Lung (tissue), 12 donors: ENCODE results near the gene NBAS. TPM values are rescaled to one million over a fixed set of nuclear protein-coding genes. Genes with fewer than 3 reads are reported as not detected.

Experiments used
- ATAC-seq: fragments of 200-7000 bp; cut with Tn5 transposase; one replicate; pipeline ENCODE4 v1.9.1; 2020; ENCODE audit warnings: moderate number of reproducible peaks; ENCODE audit not compliant: insufficient read depth, low FRiP score
- DNase-seq, 3 donors: peaks; one replicate each; pipeline ENCODE4 v3.0.0-alpha.2; 2013 to 2017
- H3K27ac ChIP-seq, 2 donors: one replicate each; pipeline ENCODE4 v1.5.1; 2013; ENCODE audit warnings: mild to moderate bottlenecking in 2 of 2, moderate library complexity in 2 of 2, control low read depth in 1 of 2, inconsistent platforms in 1 of 2, low read depth in 1 of 2, low read length in 1 of 2
- H3K27me3 ChIP-seq, 3 donors: one replicate each; pipeline ENCODE4 v1.5.1; 2013; ENCODE audit warnings: low read length in 2 of 3; ENCODE audit not compliant: control insufficient read depth in 3 of 3, insufficient read depth in 3 of 3
- H3K36me3 ChIP-seq, 4 donors: one replicate each; pipeline ENCODE4 v1.5.1; 2013; ENCODE audit warnings: low read length in 4 of 4, mild to moderate bottlenecking in 1 of 4, moderate library complexity in 1 of 4; ENCODE audit not compliant: control insufficient read depth in 4 of 4, insufficient read depth in 4 of 4
- H3K4me1 ChIP-seq, 5 donors: one replicate each; pipeline ENCODE4 v1.5.1; 2013; ENCODE audit warnings: low read length in 5 of 5, mild to moderate bottlenecking in 2 of 5, moderate library complexity in 1 of 5; ENCODE audit not compliant: control insufficient read depth in 5 of 5, insufficient read depth in 5 of 5
- H3K4me3 ChIP-seq: one replicate; pipeline ENCODE4 v1.5.1; 2013; ENCODE audit warnings: mild to moderate bottlenecking, control low read depth, moderate library complexity
- H3K9ac ChIP-seq, 2 donors: one replicate each; pipeline ENCODE4 v1.5.1; 2013; ENCODE audit warnings: low read length in 2 of 2, control low read depth in 1 of 2; ENCODE audit not compliant: insufficient read depth in 1 of 2
- H3K9me3 ChIP-seq, 4 donors: one replicate each; pipeline ENCODE4 v1.5.1; 2013; ENCODE audit warnings: low read length in 3 of 4, mild to moderate bottlenecking in 1 of 4, moderate library complexity in 1 of 4; ENCODE audit not compliant: control insufficient read depth in 4 of 4, insufficient read depth in 3 of 4
- CTCF ChIP-seq: IDR thresholded peaks from 2 replicates; pipeline ENCODE4 v1.5.1; 2012; ENCODE audit warnings: mild to moderate bottlenecking; ENCODE audit errors: control extremely low read depth, extremely low read depth
- WGBS, 2 donors: extraction: QIAGEN DNeasy Blood & Tissue Kit; methylation state at CpG; one replicate each; pipeline ENCODE4 v1.1.7; 2013; 5-methylcytosine and 5-hydroxymethylcytosine counted together
- polyA plus RNA-seq, 2 donors: library from polyadenylated mRNA; stranded (reverse); fragments of 200-250 nt; gene quantifications; one replicate each; pipeline ENCODE4 v1.2.1, GENCODE V29; 2013
- total RNA-seq, 2 donors: library from RNA; depleted of rRNA in 1 of 2; stranded (reverse); fragments of >200 nt in 1 of 2; gene quantifications; one replicate each; pipeline ENCODE4 v1.2.1, GENCODE V29; 2014 to 2021
- donor health status: control.
- donor health status: control.
- donor health status: Bipolar disorder and iron deficiency.
- donor health status: healthy.
- donor health status: DM: yes; HTN: yes; CAD: no.

The NBAS gene
- total and polyA plus RNA-seq, 4 donors, result 15.6 to 61.3 (median 35.4) TPM

DNA sequence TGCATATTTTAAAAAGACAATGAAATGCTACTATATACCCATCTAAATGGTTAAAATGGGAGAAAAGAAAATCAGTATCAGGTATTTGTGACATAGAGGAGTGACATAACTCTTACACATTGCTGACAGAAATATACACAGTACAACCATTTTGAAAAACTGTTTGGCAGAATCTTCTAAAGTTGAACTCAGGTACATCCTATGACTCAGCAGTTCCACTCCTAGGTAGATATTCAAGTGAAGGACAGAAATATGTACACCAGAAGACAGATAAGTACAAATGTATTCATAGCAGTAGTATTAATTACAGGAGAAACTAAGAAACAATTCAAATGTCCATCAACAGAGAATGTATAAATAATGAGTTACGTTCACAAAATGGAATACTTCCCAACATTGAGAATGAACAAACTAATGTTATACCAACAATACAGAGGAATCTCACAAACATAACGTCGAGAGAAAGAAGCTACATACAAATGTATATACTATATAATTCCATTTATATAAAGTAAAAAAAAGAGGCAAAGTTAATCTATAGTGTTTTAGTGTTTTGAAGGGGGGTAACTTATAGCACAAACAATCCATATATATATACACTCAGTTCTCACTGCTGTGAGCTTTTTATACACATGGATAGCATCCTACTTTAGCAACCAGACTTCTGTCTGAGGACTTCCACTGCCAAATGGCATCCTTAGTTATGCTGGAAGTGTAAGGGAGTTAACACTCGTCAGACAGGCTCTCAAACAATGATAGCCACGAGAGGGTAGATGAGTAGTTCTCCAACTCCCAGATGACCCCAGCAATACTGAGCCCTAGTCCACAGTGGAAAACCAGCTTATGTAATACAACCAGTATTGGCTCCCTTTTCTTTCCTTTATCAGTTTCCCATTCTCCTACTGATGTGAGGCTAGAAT lies 172.5 kb downstream of the NBAS start:
- Histone ChIP-seq H3K27ac (no peak overlapping the region), H3K9ac (no peak overlapping the region), H3K9me3 (no peaks in the 10 kb centered on the region), H3K36me3 (peaks cover 0 to 4% (median 3%) of the 10 kb centered on the region in 4 donors), H3K27me3 (no peaks in the 10 kb centered on the region), H3K4me1 (no peaks in the 10 kb centered on the region), H3K4me3 (no peak overlapping the region)
- DNase-seq, result no peak
- ATAC-seq, result no peak
- no peak for TF ChIP-seq CTCF
- 92 to 96% methylated on average over 5 of the region's 5 CpGs for WGBS, 2 donors

DNA sequence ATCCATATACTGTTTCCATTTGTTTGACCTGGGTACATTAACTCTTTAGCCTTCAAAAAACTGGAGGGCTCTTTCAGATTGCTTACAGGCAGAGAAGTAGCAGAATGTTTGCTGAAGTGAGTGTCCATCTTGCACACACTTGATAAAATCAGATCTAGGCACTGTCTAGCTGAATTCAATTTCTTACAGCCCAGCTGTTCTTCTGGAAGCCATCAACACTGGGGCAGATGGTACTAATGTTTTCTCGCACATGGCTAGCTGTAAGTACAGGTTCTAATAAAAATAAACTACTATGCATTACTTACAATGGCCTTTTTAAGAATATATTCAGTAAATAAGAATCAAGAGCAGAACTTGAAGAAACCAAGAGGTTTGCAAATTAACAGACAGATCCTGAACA lies 175.9 kb downstream of the NBAS start:
- no peak for TF ChIP-seq CTCF
- WGBS, 2 donors, result 97 to 98% methylated on average over 1 of the region's 1 CpG
- Histone ChIP-seq H3K27me3 (no peaks in the 10 kb centered on the region), H3K9ac (no peak overlapping the region), H3K9me3 (no peaks in the 10 kb centered on the region), H3K36me3 (peaks cover 2 to 9% (median 6%) of the 10 kb centered on the region in 4 donors), H3K4me1 (no peaks in the 10 kb centered on the region), H3K4me3 (no peak overlapping the region), H3K27ac (no peak overlapping the region)
- ATAC-seq (no peak), DNase-seq (no peak)

DNA sequence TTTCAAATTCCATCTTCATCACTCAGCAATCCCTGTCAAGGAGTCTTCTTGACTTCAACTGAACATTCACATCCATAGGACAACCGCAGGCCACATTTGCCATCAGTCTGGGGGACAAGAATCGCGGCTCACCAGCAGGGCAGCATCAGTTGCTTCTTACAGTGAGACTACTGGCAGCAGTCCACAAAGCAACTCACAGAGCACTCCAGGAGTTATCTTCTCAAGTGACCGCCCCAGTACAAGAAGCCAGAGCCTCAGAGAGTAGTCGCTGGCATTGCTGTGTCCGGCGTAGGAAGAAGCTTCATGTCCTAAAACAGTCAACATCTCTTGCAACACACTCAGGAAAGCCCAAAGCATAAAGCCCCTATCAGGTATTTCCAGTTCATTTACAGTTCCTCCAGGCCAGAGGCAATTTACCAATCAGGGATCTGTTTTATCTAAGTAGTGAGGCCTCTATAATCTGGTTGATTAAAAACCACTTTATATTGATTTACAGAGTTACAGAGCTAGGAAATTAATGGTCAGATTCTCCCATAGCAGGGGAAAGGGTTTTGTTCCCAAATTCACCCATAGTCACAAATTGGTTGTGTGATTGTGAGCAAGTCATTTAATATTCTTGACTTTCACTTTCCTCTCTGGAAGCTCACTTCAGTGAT lies 177.3 kb downstream of the NBAS start:
- 97% methylated on average over 7 of the region's 7 CpGs for WGBS, 2 donors
- H3K4me3 ChIP-seq, result no peak overlapping the region
- H3K27ac ChIP-seq, result no peak overlapping the region
- H3K36me3 ChIP-seq, result peaks cover 0 to 11% (median 8%) of the 10 kb centered on the region in 4 donors
- ATAC-seq, result no peak
- no peak overlapping the region for H3K9ac ChIP-seq
- H3K4me1 ChIP-seq, result no peaks in the 10 kb centered on the region
- H3K9me3 ChIP-seq, result no peaks in the 10 kb centered on the region
- TF ChIP-seq CTCF, result no peak
- H3K27me3 ChIP-seq, result no peaks in the 10 kb centered on the region
- DNase-seq, result no peak
